Fibroblast of lung (primary cell): Measurements from ENCODE around the gene SETX. TPM values are rescaled to one million over a fixed set of nuclear protein-coding genes. Genes with fewer than 3 reads are reported as not detected.

Experiments
- DNase-seq, 2 donors: peaks; one replicate each; pipeline versions ENCODE4 v3.0.0 to v3.0.0-alpha.2; 2010; ENCODE audit warnings: low read depth in 2 of 2
- H2AFZ ChIP-seq: 2 replicates; pipeline ENCODE4 v1.5.1; 2012; ENCODE audit warnings: low read length, control low read depth, inconsistent platforms
- H3K27ac ChIP-seq: 2 replicates; pipeline ENCODE4 v1.5.1; 2011; ENCODE audit warnings: low read length, control low read depth; ENCODE audit not compliant: insufficient read depth
- H3K27me3 ChIP-seq: 2 replicates; pipeline ENCODE4 v1.5.1; 2011; ENCODE audit warnings: mild to moderate bottlenecking, low read length; ENCODE audit not compliant: control insufficient read depth, insufficient read depth
- H3K36me3 ChIP-seq: 2 replicates; pipeline ENCODE4 v1.5.1; 2011; ENCODE audit warnings: low read length; ENCODE audit not compliant: control insufficient read depth, insufficient read depth
- H3K4me1 ChIP-seq: 2 replicates; pipeline ENCODE4 v1.5.1; 2011; ENCODE audit warnings: low read length; ENCODE audit not compliant: control insufficient read depth, insufficient read depth; ENCODE audit errors: extremely low read depth
- H3K4me2 ChIP-seq: 2 replicates; pipeline ENCODE4 v1.5.1; 2011; ENCODE audit warnings: low read length, control low read depth; ENCODE audit not compliant: insufficient read depth; ENCODE audit errors: extremely low read depth
- H3K4me3 ChIP-seq, 4 experiments: fragments of 200-600 bp in 1 of 4; sonication (generic) in 1 of 4; replicated peaks in 1 of 4; 2 replicates each; pipeline ENCODE4 v1.5.1; 2011 to 2016; ENCODE audit warnings: low read length in 4 of 4, low read depth in 3 of 4, mild to moderate bottlenecking in 3 of 4, control low read depth in 2 of 4, inconsistent platforms in 1 of 4, mixed read lengths in 1 of 4; ENCODE audit not compliant: insufficient read depth in 1 of 4; ENCODE audit errors: control extremely low read depth in 1 of 4
- H3K79me2 ChIP-seq: 2 replicates; pipeline ENCODE4 v1.5.1; 2012; ENCODE audit warnings: mild to moderate bottlenecking, low read length, inconsistent platforms; ENCODE audit not compliant: control insufficient read depth, insufficient read depth
- H3K9ac ChIP-seq: 2 replicates; pipeline ENCODE4 v1.5.1; 2011; ENCODE audit warnings: mild to moderate bottlenecking, low read length, control low read depth; ENCODE audit not compliant: insufficient read depth
- H3K9me3 ChIP-seq: 2 replicates; pipeline ENCODE4 v1.5.1; 2012; ENCODE audit warnings: low read depth, low read length; ENCODE audit not compliant: control insufficient read depth, insufficient read depth
- H4K20me1 ChIP-seq: 2 replicates; pipeline ENCODE4 v1.5.1; 2011; ENCODE audit warnings: low read length; ENCODE audit not compliant: control insufficient read depth, insufficient read depth; ENCODE audit errors: extremely low read depth
- EZH2 ChIP-seq: IDR thresholded peaks from 2 replicates; pipeline ENCODE4 v1.5.1; 2012; ENCODE audit warnings: low read length, control low read depth, mild to moderate bottlenecking; ENCODE audit errors: missing control alignments
- polyA plus RNA-seq, 2 donors: library from polyadenylated mRNA; depleted of rRNA in 1 of 2; stranded (reverse) in 1 of 2; unstranded in 1 of 2; fragments of >200 nt; gene quantifications; 2 replicates each; pipeline ENCODE4 v1.2.1, GENCODE V29; 2011 to 2012; ENCODE audit warnings: missing spikeins in 1 of 2
- total RNA-seq: library from RNA; depleted of rRNA; stranded (reverse); fragments of >200 nt; gene quantifications from 2 replicates; pipeline ENCODE4 v1.2.1, GENCODE V29; 2014
- TF ChIP-seq, protein P1 (sequence below), 2 donors: IDR thresholded peaks in 1 of 2; conservative IDR thresholded peaks in 1 of 2; 1 replicate in 1 of 2; 2 replicates in 1 of 2; pipeline ENCODE4 v1.5.1; 2011 to 2012; ENCODE audit warnings: low read length in 2 of 2, control low read depth in 1 of 2, inconsistent platforms in 1 of 2, low read depth in 1 of 2, mild to moderate bottlenecking in 1 of 2

SETX gene
- total and polyA plus RNA-seq, 2 donors (not counting 1 experiment from before 2014, with no cell fraction given), result 31.5 to 78.3 TPM

DNA sequence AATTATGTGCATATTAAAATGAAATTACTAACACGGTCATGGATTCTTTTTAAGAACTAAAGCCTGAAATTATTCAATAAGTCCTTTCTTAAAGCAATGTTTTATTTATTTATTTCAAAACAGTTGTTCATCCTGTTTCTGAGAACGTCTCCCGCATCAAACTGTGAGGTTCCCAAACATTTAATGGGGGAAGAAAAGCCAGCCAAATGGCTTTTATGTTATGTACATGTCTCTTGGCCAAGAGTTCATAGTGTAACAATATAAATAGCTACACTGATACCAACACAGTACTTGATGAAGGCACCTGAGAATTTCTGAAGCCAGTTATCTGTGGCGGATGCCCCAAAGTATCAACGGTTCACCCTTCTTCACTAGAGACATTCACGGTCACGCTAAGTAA, 36.2 kb upstream of the SETX start:
- H3K4me2 ChIP-seq, result no peak overlapping the region
- no peaks in the 10 kb centered on the region for H4K20me1 ChIP-seq
- no peak for TF ChIP-seq EZH2
- TF ChIP-seq, protein P1, sequence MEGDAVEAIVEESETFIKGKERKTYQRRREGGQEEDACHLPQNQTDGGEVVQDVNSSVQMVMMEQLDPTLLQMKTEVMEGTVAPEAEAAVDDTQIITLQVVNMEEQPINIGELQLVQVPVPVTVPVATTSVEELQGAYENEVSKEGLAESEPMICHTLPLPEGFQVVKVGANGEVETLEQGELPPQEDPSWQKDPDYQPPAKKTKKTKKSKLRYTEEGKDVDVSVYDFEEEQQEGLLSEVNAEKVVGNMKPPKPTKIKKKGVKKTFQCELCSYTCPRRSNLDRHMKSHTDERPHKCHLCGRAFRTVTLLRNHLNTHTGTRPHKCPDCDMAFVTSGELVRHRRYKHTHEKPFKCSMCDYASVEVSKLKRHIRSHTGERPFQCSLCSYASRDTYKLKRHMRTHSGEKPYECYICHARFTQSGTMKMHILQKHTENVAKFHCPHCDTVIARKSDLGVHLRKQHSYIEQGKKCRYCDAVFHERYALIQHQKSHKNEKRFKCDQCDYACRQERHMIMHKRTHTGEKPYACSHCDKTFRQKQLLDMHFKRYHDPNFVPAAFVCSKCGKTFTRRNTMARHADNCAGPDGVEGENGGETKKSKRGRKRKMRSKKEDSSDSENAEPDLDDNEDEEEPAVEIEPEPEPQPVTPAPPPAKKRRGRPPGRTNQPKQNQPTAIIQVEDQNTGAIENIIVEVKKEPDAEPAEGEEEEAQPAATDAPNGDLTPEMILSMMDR (conservative IDR thresholded peaks at IDR 0.05 in 1 of 2, IDR thresholded peaks at IDR 0.05 in 1 of 2; ENCODE audit: low read depth in 1 of 2, low read length in 2 of 2), result no peak
- no peak for DNase-seq
- no peak overlapping the region for H3K27ac ChIP-seq
- no peak overlapping the region for H2AFZ ChIP-seq
- H3K4me1 ChIP-seq, result no peaks in the 10 kb centered on the region
- no peak overlapping the region for H3K4me3 ChIP-seq
- H3K9me3 ChIP-seq, result no peaks in the 10 kb centered on the region
- H3K79me2 ChIP-seq, result no peaks in the 10 kb centered on the region
- H3K36me3 ChIP-seq, result peaks cover 10% of the 10 kb centered on the region
- no peaks in the 10 kb centered on the region for H3K27me3 ChIP-seq
- no peak overlapping the region for H3K9ac ChIP-seq

DNA sequence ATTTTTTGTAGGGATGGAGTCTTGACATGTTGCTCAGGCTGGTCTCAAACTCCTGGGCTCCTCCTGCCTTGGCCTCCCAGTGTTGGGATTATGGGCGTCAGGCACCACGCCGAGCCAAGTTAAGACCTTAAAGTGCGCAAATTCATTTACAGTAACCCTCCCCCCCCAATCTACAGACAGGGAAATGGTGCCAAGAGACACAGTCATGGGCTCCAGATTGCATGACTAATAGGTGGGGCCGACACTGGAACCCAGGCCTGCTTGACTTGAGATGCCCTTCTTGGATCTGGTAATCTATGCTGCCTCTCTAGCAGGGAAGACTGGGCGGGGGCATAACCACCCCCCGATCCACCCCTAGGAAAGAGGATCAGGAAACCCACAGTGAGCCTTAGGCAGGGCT, 32.3 kb upstream of the SETX start:
- TF ChIP-seq EZH2, result no peak
- TF ChIP-seq, protein P1 (conservative IDR thresholded peaks at IDR 0.05 in 1 of 2, IDR thresholded peaks at IDR 0.05 in 1 of 2; ENCODE audit: low read depth in 1 of 2, low read length in 2 of 2), result no peak
- H3K9ac ChIP-seq, result no peak overlapping the region
- H3K9me3 ChIP-seq, result no peaks in the 10 kb centered on the region
- H2AFZ ChIP-seq, result no peak overlapping the region
- no peak overlapping the region for H3K27ac ChIP-seq
- no peaks in the 10 kb centered on the region for H3K79me2 ChIP-seq
- H3K4me2 ChIP-seq, result no peak overlapping the region
- no peaks in the 10 kb centered on the region for H3K4me1 ChIP-seq
- H3K27me3 ChIP-seq, result no peaks in the 10 kb centered on the region
- H3K4me3 ChIP-seq, result no peak overlapping the region
- peaks cover 8% of the 10 kb centered on the region for H3K36me3 ChIP-seq
- DNase-seq, result no peak
- H4K20me1 ChIP-seq, result no peaks in the 10 kb centered on the region

DNA sequence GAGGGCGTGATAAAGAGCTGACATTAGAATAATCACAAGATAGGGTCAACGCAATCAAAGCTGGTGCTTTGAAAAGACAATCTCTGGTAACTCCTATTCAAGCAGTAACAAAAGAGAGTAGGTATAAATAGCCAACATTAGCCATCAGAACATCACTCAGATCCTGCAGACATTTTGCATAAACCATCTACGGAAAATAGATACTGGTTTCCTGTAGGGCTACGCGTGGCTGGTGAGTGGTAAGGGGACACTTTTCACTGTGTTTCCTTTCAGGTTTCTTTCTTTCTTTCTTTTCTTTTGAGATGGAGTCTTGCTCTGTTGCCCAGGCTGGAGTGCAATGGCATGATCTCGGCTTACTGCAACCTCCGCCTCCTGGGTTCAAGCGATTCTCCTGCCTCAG, 29.6 kb upstream of the SETX start:
- no peak for DNase-seq
- H3K27ac ChIP-seq, result no peak overlapping the region
- TF ChIP-seq, protein P1 (conservative IDR thresholded peaks at IDR 0.05 in 1 of 2, IDR thresholded peaks at IDR 0.05 in 1 of 2; ENCODE audit: low read depth in 1 of 2, low read length in 2 of 2), result no peak
- TF ChIP-seq EZH2, result no peak
- no peak overlapping the region for H3K4me2 ChIP-seq
- no peaks in the 10 kb centered on the region for H3K27me3 ChIP-seq
- no peaks in the 10 kb centered on the region for H4K20me1 ChIP-seq
- H3K79me2 ChIP-seq, result no peaks in the 10 kb centered on the region
- no peak overlapping the region for H3K4me3 ChIP-seq
- peaks cover 10% of the 10 kb centered on the region for H3K36me3 ChIP-seq
- no peaks in the 10 kb centered on the region for H3K4me1 ChIP-seq
- H2AFZ ChIP-seq, result no peak overlapping the region
- no peak overlapping the region for H3K9ac ChIP-seq
- H3K9me3 ChIP-seq, result no peaks in the 10 kb centered on the region
